HG03520 (cell line): Measurements from ENCODE around the gene C2CD3.
"Not testable (repeated sequence)": the region's sequence is repeated elsewhere in the genome, so short reads cannot be mapped to it uniquely, and the experiment has no call there.

Experiments
- ATAC-seq: cut with Tn5 transposase; IDR thresholded peaks from one replicate; pipeline ENCODE4 v1.9.1; 2021; ENCODE audit warnings: mild to moderate bottlenecking, moderate library complexity; ENCODE audit not compliant: unreplicated experiment

The C2CD3 gene

GRCh38 chr11:74159642-74160041 is 11.2 kb downstream of the C2CD3 start:
- no peak for ATAC-seq

GRCh38 chr11:74157169-74157568 is 13.6 kb downstream of the C2CD3 start:
- ATAC-seq = no peak

DNA sequence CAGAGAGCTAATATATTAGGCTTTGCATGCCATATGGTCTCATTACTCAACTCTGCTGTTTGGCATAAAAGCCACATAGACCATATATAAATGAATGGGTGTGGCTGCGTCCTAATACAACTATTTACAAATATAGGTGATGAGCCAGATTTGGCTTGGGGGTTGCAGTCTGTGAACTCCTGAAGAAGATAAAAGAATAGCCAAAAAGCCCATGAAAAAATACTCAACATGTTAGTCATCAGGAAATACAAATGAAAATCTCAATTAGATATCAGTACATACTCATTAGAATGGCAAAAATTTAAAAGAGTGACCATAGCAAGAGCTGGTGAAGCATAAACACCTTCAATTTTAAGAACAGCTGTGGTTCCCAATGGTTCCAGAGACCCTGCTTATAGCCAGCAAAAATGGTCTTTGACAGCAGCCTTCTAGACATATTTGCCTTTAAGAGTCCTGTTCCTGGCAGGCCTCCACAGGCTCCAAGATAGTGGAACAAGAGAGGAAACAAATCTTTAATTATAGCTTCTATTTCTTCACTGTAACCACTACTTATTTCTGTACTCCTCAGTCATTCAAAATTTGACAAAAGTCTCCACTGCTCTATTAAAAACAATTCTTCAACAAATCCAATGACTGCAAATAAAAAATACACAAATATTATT is 16.1 kb downstream of the C2CD3 start:
- no peak for ATAC-seq

DNA sequence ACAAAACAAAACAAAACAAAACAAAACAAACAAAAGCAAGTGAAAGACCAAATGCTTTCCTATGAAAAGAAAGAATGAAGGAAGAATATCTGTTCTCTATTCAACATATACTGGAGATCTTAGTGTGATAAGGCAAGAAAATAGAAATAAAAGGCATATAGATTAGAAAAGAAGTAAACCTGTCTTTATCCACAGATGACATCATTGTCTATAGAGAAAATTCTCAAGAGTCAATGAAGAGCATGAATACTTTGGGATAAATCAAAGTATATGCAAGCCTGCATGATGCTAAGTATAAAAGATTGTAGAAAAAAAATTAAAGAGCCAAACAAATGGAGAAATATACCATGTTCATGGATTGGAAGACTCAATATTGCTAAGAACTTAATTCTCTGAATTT is 17.6 kb downstream of the C2CD3 start:
- no peak for ATAC-seq

GRCh38 chr11:74147199-74147929 is 23.4 kb downstream of the C2CD3 start:
- ATAC-seq = no peak

GRCh38 chr11:74144592-74144991 is 26.2 kb downstream of the C2CD3 start:
- no peak for ATAC-seq

DNA sequence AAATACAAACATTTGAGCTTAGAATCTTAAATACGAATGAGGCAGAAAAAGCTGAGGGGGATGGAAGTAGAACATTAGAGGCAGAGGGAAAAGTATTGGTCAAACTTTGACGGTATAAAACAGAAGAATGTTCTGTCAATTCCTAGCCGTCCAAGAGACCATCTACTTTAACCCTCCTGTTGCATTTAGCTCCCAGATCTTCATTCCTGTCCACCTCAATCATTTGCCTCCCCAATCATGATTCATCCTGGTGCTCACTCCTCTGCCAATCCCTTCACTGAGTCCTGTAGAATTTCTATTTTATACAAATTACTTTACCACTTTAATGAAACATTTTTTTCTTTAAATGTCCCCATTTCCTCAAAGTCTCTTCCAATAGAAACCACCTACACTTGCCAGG is 28.2 kb downstream of the C2CD3 start:
- no peak for ATAC-seq

DNA sequence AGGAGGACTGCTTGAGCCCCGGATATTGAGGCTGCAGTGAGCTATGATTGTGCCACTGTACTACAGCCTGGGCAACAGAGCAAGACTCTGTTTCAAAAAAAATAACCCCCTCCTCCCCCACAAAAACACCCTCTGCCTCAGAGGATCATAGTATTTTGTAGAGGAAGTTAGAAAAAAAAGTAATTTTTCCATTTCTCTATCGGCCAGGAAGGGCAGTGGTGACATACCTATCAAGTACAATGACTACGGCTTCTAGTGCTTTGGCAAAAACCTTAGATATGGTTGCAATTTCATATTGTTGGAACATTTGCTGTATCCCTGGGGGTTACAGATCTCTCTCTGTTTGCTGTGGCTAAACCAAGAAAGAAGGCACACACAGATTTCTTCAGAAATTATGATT is 28.9 kb downstream of the C2CD3 start:
- no peak for ATAC-seq

- no peak for ATAC-seq
These were observed 29.5 kb downstream of the C2CD3 start for GRCh38 chr11:74141241-74141695.

DNA sequence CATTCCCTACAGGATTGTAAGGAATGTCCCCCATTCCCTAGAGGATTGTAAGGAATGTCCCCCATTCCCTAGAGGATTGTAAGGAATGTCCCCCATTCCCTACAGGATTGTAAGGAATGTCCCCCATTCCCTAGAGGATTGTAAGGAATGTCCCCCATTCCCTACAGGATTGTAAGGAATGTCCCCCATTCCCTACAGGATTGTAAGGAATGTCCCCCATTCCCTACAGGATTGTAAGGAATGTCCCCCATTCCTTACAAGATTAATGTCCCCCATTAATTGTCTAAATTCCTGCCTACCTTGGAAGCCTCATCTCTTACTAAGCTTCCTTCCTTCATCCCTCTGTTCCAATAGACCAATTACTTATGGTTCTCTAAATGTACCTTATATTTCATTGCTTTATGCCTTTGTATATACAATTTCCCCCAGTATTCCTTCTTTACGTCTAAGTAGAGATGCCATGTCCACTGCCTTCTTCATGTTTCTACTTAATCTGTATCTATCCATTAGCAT is 30.8 kb downstream of the C2CD3 start:
- not testable (repeated sequence) for ATAC-seq

DNA sequence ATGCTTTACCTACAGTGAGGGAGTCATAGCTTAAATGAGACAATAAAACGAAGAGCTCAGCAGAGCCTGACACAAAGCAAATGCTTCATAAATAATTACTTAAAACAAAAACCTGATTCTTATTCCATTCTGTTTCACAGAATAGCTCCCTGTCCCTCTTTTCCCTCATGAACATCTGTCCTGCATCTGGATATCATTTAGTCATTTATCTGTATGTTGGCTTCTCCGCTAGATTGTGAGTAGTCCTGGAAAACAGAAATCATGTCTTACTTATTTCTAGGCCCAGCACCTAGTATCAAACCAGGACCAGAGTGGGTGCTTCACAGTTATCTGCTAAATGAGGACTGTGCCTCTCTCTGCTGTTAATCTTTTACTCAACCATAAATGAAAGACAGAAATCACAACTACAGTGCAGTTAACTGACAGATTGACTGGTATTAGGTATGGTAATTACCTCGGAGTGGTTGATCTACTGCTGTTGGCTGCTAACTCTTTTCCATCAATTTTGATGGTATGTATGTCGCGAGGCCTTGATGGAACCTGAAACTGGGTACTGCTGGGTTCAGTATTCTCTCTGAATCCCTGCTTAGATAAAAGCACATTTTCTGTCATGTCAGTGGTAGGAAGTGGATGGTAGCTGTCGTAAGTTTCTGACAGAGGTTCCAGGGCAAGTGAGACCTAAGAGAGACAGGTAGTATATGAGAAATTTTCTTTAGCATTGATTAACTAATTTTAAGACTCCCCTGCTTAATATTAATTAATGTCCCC is 31.5 kb downstream of the C2CD3 start:
- no peak for ATAC-seq

DNA sequence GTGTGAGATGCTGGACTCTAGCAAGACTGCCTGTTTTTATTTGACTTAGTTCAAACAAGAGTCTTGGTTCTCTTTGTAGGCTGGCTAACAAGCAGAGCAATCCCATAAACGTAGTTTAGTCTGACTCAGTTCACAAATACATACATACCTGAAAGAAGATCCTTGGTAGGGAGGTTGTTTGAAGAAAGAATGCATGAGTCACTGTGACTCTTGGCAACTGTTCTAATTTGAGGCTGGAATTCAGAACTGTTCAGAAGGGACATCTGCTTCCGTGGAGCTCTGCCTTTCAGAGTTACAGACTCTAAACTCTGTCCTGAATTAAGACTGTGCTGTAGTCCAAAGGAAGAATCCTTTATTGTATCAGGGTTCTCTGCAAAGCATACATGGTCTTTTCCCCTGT is 32.2 kb downstream of the C2CD3 start:
- no peak for ATAC-seq

GRCh38 chr11:74138021-74138420 is 32.8 kb downstream of the C2CD3 start:
- no peak for ATAC-seq

DNA sequence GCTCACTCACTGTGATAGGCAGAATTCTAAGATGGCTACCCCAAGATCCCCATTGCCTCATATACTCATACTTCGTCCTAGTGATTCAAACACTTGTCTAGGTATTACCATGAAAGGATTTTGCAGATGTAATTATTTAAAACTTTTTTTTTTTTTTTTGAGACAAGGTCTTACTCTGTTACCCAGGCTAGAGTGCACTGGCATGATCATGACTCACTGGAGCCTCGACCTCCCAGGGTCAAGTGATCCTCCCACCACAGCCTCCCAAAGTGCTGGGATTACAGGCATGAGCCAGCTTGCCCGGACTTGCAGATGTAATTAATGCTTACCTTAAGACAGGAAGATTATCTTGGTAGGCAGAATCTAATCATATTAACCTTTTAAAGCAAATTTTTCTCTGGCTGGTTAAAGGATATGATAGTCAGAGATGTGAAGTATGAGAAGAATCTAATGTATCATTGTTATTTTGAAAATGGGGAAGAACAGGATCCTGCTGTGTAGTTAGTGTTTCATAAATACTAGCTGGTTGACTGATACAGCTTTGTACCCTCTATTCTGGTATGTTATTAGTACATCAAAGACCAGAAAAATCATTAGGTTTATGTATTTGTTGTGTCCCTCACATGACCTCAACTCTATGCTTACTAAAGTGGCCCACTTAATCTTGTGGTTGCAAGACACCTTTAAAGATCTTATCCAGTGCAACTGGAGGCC is 35.5 kb downstream of the C2CD3 start:
- ATAC-seq = no peak

DNA sequence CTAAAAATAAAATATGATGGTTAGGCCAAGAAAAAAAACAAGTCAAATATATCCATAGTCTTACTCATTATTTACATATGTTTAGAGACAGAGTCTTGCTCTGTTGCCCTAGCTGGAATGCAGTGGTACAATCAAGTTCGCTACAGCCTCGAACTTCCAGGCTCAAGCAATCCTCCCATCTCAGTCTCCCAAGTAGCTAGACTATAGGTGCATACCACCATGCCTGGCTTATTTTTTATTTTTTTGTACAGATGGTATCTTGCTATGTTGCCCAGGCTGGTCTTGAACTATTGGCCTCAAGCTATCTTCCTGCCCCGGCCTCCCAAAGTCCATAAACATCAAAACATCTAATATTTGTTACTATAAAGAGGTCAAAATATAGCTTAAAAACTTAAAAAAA is 36.1 kb downstream of the C2CD3 start:
- ATAC-seq = no peak

- no peak for ATAC-seq
These were observed 37.4 kb downstream of the C2CD3 start for GRCh38 chr11:74133436-74133835.

- ATAC-seq = no peak
These were observed 38.0 kb downstream of the C2CD3 start for GRCh38 chr11:74132833-74133232.

DNA sequence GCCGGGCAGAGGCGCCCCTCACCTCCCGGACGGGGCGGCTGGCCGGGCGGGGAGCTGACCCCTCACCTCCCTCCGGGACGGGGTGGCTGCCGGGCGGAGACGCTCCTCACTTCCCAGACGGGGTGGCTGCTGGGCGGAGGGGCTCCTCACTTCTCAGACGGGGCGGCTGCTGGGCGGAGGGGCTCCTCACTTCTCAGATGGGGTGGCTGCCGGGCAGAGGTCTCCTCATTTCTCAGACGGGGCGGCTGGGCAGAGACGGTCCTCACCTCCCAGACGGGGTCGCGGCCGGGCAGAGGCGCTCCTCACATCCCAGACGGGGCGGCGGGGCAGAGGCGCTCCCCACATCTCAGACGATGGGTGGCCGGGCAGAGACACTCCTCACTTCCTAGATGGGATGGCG is 41.7 kb downstream of the C2CD3 start:
- not testable (repeated sequence) for ATAC-seq

DNA sequence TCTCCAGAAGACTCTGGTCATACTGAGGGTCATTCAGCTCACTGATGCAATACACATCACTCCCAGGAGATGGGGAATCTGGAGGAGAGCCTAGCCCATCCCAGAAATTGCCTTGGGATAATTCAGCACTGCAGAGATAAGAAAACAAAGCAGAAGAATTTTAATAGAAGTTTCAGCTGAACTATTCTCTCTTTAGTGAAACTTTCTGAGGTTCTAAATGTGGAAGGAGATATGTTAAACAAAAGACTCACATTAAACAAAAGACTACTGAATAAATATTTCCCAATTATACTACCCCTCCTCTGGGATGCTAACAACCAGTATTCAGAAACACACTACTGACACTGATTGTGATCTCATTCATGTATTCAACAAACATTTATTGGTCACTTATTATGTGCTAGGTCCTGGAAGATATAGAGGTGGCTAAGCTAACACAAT is 47.8 kb downstream of the C2CD3 start:
- no peak for ATAC-seq

DNA sequence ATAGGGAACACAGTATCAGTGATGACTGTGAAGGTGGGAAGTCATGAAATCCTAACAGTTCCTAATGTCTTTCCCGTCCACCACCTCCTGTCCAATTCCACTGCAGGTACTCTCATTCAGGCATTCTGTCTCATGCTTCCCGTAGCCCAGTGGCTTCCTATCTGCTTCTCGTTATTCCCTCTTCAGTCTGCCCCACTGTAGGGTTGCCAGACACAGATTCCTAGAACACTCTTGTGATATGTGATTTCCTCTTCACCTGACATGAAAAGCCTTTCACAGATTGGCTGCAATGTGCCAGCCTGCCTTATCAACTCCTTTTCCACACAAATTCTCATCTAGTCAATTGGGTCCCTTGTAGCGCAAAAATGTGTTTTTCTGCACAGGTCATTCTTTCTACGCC is 49.0 kb downstream of the C2CD3 start:
- no peak for ATAC-seq
